GM18951 (cell line): ENCODE data around the gene CEACAM20.
"Not testable (repeated sequence)": the region's sequence is repeated elsewhere in the genome, so short reads cannot be mapped to it uniquely, and the experiment has no call there.

Experiments used
- POLR2A ChIP-seq: IDR thresholded peaks from 4 replicates; pipeline ENCODE4 v1.6.1; 2011; ENCODE audit warnings: mild to moderate bottlenecking; ENCODE audit not compliant: insufficient read length, insufficient read depth; ENCODE audit errors: extremely low read depth
- in situ Hi-C: fragments of 300-500 bp; cut with MboI; formaldehyde crosslinking; loops from one replicate; pipeline ENCODE4 v1.12.0; 2022; ENCODE audit warnings: low sequenced_read_pairs, mixed read lengths, inconsistent platforms; ENCODE audit not compliant: unreplicated experiment

Gene CEACAM20

GRCh38 chr19:44498988-44499387 lies 30.5 kb downstream of the CEACAM20 start:
- TF ChIP-seq POLR2A: no peak

GRCh38 chr19:44496711-44497110 lies 32.8 kb downstream of the CEACAM20 start:
- TF ChIP-seq POLR2A: no peak
- in situ Hi-C loops: no loop called here

More at GRCh38 chr19:44498988-44499387, 30.5 kb downstream of the CEACAM20 start:
- in situ Hi-C loops: no loop called here

DNA sequence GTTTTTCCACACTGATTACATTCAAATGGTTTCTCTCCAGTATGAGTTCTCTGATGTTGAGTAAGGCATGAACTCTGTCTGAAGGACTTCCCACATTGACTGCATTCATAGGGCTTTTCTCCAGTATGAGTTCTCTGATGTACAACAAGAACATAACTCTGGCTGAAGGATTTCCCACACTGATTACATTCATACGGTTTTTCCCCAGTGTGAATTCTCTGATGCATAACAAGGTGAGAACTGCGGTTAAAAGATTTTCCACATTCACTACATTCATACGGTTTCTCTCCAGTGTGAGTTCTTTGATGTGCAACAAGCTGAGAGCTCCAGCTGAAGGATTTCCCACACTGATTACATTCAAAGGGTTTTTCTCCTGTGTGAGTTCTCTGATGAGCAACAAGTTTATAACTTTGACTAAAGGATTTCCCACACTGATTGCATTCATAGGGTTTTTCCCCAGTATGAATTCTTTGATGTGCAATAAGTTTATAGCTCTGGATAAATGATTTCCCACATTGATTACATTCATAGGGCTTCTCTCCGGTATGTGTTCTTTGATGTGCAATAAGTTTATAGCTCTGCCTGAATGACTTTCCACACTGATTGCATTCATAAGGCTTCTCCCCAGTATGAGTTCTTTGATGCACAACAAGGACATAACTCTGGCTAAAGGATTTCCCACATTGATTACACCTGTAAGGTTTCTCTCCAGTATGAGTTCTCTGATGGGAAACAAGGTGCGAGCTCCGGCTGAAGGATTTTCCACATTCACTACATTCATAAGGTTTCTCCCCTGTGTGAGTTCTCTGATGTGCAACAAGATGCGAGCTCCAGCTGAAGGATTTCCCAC lies 52.7 kb downstream of the CEACAM20 start:
- TF ChIP-seq POLR2A: no peak
- in situ Hi-C loops: no loop called here

- in situ Hi-C loops: not testable (repeated sequence)
These were observed 60.7 kb downstream of the CEACAM20 start for GRCh38 chr19:44468730-44469129.

DNA sequence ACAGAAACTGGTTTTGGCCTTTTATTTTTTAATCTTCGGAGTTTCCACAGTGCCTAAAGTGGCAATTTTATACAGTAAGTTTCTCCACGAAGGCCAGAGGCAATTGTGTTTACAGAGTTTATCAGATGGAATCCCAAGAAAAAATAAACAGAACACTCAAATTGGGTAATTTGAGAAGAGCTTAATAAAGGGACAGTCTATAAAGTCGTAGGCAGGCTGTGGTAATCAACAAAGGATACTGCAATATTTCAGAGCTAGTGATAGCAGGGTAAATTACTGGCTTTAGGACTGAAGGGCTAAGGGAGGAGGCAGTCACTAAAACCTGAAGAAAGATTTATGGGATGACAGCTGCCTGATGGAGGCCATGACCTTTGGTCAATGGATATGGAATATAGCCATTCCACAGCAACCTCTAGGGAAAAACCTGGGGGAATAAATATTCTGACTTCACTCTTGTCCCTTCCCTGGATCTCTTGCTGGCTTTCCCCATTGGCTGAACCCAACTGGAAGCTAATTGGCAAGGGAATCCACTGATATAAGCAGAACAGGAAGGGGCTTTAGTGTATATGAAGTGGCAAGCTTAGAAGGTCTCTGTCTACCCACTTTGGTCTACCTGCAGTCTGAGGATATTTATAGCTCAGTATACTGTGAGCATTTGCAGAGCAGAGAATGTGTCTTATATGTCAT lies 66.7 kb downstream of the CEACAM20 start:
- in situ Hi-C loops: not testable (repeated sequence)
